IPS DF 4.7 (cell line): ENCODE measurements around the gene KRCC1.
"Not testable (repeated sequence)": the region's sequence is repeated elsewhere in the genome, so short reads cannot be mapped to it uniquely, and the experiment has no call there.

Experiments used
- DNase-seq: peaks from one replicate; pipeline ENCODE4 v3.0.0-alpha.2; 2013; ENCODE audit warnings: low spot score; ENCODE audit errors: extremely low read depth

The KRCC1 gene

DNA sequence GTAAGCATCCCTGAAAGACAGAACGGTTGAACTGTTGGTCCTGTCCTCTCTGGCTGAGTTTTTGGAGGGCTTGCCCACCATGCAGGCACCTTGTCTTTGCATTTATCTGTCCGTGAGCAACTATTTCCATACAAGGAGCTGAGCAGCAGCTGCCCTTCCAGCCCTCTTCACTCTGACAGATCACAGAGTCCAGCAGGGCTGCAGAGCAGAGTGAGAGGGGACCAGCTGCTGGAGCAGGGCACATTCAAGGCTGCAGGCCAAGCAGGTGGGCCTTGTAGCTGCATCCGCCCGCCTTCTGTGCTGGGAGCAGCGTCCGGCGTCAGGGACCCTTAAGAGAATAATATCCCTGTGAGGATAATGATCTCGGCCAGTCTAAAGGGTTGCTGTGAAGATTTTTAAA lies 21.5 kb upstream of the KRCC1 start:
- no peak for DNase-seq

DNA sequence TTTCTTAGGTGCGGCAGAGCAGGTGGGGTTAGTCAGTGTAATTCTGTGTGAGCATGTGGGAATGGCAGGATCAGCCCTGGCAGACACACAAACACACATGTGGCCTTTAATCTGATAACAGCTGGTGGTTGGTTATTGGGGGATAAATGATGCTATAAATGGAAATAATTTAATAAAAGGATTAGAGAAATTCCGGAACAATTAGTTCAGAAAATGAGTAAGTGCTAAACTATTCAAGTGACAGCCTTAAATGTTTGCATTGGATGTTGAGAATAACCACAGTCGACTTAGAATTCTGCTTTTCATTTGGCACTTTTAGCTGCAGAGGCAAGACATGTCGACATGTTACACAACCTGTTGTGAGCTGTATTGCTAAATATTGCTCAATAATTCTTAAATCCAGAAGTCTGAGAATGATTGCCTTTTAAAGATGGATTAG lies 19.3 kb upstream of the KRCC1 start:
- DNase-seq = no peak

DNA sequence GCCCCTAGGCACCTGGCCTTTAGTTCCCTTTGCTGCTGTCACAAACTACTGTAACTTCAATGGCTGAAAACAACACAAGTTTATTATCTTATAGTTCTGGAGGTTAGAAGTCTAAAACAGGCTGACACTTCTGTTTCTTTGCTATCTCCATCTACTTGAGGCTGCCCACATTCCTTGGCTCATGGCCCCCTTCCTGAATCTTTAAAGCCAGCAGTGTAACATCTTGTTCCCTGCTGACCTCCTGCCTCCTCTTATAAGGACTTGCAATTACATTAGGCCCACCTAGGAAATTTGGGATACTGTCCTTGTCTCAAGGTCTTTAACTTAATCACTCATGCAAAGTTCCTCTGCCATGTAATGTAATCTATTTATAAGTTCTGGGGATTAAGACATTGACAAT lies 18.6 kb upstream of the KRCC1 start:
- DNase-seq = no peak

DNA sequence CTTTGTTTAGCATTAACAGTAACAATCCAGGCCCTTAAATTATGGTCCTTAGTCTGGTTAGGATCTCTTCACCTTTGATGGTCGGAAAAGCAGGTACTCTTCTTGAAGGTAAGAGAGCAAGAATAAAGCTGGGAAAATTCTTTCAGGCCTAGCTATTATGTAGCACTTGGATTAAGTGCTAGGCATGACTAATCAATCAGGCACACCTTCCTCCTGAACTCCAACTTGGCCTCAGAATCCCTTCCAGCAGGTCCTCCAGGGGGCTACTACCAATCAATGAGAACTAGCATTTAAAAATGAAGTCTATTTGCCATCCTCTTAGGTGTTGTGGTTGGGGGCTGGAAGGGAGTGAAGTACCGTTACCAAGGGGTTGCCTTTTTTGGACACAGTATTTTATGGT lies 15.8 kb upstream of the KRCC1 start:
- no peak for DNase-seq

DNA sequence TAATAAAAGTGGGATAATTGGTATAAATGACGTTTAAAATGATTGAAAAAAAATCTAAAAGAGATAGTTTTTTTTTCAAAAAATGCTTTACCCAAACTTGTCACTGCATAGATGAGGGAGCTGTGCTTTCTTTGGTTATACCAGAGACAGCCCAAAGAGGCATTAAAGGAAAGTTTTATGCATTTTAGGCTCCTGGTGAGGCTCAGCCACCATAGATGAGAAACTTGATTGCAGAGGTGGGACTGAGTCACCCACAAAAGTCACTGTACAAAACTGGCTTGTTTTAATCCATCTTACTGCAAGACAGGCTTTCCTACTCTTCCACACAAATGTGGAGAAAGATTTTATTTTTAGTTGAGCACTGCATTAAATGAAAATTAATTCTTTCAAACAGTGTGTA lies 14.5 kb upstream of the KRCC1 start:
- DNase-seq = no peak

DNA sequence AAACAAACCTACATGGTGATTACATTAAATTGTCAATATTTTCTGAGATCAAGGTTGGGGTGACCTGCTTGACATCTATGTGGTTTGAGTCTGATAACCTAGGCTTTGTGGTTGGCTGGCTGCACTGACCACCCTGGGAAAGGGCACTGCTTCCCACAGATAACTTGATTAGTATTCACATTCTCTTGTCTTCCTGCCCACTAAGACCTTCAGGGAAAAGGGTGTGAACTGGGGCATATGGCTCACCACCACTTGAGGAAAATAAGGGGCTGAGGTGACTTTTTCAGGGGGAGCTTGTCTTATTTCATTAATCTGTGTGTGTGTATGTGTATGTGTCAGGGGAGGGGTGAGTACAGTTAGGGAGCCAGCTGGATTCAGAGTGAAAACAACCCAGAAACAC lies 13.5 kb upstream of the KRCC1 start:
- no peak for DNase-seq

DNA sequence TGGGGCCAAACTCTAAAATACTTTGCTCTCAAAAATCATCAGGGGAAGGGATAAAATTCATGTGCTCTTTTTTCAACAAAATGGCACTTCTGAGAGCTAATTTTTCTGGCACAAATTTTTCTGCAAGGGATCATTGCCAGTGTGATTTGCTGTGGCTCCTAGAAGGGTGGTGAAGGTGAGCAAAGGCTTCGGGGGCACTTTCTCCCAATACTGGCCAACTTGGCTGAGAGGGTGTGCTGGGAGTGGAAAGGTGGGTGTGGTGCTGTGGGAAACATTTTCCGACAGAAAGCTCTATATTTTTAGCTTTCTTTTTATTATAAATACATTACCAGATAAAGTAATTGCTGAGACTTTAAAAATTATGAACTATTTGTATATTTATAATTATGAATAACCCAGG lies 12.5 kb upstream of the KRCC1 start:
- DNase-seq = no peak

DNA sequence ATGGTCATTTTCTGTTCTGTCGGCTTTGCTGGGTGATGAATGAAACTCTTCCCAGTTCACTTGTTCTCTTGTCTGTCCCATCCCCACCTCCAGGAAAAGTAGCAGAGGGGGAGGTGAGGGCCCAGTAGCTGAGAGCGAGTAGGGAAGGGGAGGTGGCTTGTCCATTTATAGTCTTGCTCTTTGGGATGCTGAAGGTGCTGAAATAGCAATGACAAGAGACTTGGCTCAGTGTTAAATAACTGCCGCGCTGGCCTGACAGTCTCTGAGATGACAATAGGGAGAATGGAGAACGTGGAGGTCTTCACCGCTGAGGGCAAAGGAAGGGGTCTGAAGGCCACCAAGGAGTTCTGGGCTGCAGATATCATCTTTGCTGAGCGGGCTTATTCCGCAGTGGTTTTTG lies 12.0 kb upstream of the KRCC1 start, which contains the start of gene SMYD1:
TSS of gene SMYD1 (plus strand) at position 228 of the 400 bp plus-strand sequence. CDS start at position 268, 40 bp downstream.
- no peak for DNase-seq

DNA sequence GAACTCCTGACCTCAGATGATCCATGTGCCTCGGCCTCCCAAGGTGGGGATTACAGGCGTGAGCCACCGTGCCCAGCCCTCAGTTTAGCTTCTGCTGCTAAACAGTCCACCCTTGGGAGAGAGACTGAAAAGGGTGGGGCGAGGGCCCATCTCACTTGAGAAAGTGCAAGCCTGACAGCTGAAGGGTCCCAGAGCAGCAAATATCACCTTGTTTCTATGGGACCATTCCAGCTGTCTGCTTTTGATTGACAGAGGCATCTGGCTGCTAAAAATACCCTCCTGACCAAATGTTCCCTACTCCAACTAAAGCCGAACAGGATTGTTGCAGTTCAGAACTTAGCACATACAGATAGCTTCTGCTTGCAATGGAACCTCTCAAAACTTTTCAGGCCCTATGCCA lies 11.6 kb upstream of the KRCC1 start:
- DNase-seq = no peak

DNA sequence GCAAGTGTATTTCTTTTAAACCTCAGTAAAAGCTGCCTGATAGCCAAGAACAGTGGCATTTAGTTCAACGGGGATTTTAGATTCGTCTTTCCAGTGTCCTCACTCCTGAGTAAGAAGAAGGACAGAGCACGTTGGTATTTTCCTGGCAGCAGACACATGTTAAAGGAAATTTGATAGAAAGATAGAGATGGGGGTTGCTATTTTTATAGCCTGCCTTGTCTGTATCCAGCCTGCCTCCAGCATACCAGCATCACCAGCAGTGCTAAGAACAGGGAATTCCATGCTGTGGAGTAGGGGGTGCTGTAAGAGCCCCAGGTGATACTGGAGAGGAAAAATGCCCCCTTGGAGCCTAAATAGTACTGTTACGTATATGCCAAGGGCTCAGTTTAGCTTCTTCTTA lies 11.0 kb upstream of the KRCC1 start:
- no peak for DNase-seq

DNA sequence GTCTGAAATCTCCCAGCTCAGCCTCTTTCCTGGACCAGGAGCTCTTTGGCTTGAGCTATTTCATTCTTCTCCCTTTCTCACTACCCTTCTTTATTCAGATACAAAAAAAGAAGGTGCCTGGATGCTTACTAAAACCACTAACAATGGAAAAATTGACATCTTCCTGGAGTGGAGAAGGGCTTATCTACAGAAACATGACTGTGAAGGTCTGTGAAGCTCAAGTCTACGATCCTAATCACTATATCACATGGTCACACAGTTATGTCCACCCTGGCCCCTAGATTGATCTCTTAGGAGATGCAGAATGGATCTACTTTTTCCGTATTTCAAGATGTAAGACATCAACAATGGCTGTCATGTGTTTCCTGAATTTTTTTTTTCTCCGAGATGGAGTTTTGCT lies 5.7 kb upstream of the KRCC1 start:
- no peak for DNase-seq

DNA sequence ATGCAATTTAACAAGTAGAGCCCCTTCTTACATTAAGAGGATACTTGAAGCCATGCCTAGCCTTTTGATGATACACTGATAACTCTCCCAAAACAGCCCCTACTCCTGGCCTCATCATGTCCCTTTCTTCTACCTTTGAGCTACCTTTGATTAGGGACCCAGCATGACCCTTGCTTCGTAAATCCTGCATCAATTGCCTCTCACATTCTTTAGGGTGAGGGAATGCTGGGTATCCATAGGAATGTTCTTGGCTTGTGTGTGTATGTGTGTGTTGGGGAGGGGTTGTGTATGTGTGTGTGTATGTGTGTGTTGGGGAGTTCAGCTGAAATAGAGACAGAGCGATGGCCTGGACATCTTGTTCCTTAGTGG lies 5.3 kb upstream of the KRCC1 start:
- no peak for DNase-seq

DNA sequence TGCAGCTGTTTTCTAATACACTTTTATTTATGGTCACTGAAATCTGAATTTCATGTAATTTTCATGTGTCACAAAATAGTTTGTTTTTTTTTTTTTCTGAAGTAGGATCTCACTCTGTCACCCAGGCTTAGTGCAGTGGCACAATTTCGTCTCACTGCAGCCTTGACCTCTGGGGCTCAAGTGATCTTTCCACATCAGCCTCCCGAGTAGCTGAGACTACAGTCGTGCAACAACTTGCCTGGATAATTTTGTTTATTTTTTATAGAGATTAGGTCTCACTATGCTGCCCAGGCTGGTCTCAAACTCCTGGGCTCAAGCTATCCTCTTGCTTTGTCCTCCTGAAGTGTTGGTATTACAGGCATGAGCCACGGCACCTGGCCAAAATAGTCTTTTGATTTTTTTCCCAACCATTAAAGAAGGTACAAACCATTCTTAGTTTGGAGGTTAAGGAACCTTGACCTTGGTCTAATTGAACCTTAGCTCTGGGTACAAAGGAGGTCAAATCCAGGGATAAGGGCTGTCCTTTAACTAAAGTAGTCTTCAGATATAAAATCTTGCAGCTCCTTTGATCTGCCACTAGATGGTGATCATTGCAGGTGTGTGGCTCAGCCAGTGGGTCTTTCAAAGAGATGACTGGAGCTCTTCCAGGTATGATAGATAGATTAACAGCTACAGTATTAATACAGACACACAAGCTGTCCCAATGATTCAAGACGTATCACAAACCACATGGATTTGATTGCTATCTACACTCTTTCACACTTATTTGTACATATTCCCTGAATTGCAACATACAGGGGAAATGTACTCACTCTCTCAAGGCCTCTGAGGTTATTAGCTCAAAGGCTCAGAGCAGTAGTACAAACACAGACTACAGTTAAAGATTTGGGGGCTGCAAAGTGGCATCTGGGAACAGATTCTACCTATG lies 4.7 kb upstream of the KRCC1 start:
- DNase-seq = no peak

DNA sequence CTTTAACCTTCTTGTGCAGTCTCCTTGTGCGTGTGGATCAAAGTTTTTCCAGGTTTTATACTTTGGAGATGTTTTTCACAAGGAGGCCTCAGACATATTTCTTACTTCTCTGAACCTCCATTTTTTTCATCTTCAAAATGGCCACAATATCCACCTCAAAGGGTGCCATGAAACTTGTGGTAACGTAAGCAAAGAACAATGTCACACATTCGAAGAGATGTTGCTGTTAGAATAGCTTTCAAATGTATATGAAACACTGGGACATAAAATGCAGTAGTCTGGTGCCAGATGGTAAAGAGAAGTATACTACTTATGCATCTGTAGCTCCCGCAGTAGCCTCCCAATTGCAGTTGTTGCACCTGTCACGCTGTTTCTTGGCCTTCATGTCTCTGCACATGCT lies 2.6 kb upstream of the KRCC1 start:
- no peak for DNase-seq

DNA sequence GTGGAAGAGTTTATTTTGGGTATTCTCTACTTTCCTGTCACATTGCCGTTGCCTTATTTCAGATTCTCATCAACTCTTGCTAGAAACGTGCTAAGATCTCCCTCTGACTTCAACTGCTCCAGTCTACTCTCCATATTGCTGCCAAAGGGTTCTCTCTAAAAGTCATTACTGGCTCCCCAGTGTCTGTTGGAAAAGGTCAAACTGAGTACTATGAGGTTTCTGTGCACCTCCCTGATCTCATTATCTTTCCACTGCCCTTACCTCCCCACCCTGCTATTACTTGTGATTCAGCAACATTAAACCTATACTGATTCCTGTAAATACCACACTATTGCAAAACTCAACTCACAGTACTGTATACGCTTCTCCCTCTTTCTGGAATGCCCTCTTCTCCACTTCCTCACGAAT lies 1.9 kb upstream of the KRCC1 start:
- no peak for DNase-seq

DNA sequence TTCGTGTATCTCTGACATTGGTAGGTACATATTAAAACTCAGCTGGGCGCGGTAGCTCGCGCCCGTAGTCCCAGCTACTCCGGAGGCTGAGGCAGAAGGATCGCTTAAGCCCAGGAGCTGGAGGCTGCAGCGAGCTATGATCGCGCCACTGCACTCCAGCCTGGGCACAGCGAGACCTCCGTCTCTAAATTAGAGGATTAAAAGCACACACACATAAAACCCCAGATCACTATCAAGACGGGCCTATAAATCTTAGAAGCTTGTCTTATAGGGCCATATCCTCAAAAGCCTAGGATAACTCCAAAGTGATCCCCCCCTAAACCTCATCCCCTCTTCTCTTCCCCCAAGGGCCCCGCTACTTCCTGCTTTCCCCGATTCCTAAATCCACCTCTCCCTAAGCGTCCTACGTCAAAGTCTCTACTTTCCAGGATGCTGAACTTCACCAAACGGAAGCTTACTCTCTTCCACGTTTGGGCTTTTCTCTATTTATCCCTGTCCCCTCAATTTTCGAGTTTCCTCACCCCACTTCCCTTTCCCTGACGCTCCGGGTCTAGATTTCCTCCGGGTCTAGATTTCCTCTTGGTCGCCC lies 707 bp downstream of the KRCC1 start:
- DNase-seq = no peak

DNA sequence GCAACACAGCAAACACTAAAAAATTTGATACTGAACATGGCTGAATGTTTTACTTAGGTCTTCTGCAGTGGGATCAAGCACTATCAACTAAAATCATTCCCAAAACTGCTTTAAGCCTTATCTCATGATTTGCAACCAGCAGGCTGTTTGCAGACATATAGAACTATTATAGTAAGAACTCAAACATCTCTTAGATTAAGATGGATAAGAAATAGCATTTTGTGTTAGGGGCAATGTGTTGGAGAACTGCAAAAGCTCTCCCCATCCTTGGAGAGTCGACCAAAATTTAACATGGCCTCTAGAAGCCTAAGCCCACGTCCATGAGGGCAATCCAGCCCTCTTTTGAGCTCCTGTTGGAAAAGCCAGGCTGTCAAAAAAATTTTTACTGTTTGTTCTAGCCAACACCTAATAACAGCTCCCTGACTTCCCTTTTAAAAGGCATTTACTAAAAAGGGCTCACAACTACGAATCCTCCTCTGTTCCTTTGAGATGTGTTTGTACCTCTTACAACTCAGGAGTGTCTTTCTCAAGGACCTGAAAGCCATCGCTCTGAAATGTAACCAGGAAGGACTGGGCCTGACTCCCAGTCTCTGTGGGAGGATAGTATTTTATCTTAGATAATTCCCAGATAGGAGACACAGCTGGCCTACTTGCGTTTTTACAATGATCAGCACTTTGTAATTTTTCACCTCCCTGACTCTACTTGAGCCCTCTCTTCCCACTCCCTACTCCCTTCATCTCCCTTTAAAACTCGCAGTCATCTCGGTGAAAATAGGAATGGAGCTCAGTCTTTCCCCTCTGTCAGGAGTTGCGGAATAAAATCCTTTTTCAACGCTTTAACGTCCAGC lies 1.4 kb downstream of the KRCC1 start:
- no peak for DNase-seq

DNA sequence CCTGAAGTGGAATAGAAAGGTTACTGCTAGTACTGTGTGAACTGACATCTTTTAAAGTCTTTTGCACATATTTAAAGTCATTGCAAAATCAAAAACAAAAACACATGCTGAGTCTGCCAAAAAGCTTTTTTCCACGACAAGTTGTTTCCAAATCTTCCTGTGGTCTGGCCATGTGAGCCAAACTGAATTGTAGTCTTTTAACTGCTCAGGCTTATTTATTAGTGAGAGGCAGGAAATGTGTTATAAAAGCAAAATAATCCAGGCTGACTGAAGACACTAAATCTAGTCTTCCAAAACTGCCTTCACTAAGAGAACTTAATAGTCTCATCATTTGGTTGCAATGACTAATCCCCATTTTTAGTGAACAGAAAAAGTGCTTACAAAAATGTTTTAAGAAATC lies 2.3 kb downstream of the KRCC1 start:
- no peak for DNase-seq

DNA sequence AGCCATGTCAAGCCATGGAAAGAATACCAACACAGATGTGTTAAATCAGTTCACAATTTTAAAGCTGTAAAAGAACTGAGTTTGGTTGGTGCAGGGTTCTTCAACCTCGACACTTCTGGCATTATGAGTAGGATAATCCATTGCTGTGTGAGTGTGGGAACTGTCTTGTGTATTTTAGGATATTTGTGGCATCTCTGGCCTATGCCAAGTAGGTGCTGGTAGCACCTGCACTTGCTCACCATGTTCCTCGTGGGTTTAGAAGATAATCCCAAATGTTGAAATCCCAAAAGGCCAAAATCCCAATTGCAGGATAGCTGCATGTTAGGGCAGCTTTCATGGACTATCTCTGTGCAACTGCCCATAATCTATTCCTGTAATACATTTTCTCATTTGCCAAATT lies 3.8 kb downstream of the KRCC1 start:
- DNase-seq = no peak

DNA sequence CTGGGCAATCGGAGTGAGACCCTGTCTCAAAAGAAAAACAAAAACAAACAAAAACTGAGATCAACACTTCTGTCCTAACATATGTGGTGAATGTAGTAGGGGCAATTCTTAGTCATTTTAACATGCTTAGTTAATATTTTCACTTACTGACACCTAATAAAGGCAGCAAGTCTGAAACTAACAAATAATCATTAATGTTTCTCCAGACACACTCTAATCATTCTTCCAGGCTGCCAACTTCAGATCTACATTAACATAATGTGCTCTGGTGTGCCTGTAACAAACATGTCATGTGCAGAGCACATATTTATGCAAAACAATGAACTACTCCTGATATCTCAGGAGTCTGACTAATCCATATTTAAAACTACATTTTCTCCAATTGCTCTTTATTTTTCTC lies 6.0 kb downstream of the KRCC1 start:
- no peak for DNase-seq

DNA sequence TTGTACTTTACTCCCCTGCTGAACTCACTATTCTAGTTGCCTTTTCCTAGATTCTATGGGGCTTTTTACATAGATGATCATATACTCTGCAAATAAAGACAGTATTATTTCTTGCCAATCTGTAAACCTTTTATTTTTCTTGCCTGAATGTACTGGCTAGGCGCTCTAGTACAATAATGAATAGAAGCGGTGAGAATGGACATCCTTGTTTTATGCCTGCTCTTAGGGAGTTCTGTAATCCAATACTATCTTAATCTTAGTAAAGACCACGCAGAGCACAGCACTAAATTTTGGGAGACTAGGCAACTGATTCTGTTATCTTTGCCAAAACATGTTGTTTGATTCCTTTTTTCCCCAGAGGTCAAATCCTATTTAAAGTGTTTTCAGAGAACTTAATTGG lies 7.0 kb downstream of the KRCC1 start:
- no peak for DNase-seq

DNA sequence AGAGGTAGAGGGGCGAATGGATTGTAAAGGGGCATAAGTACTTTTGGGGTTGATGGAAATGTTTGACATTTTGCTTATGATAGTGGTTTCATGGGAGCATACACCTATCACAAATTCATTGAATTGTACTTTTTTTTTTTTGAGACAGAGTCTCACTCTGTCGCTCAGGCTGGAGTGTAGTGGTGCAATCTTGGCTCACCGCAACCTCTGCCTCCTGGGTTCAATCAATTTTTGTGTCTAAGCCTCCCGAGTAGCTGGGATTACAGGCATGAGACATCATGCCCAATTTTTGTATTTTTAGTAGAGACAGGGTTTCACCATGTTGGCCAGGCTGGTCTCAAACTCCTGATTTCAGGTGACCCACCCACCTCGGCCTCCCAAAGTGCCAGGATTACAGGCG lies 10.0 kb downstream of the KRCC1 start:
- DNase-seq = not testable (repeated sequence)
